Bronchial smooth muscle cell (primary cell): Measurements from ENCODE around the gene KIF3B. TPM values are rescaled to one million over a fixed set of nuclear protein-coding genes. Genes with fewer than 3 reads are reported as not detected.

Experiments used
- total RNA-seq: library from RNA; depleted of rRNA; stranded (reverse); fragments of >200 nt; gene quantifications from 2 replicates; pipeline ENCODE4 v1.2.1, GENCODE V29; 2014

The KIF3B gene
- total RNA-seq = 28.2 and 39.2 TPM in 2 replicates

GRCh38 chr20:32277361-32278198, at the start of gene KIF3B:
TSS of gene KIF3B (plus strand) at chr20:32277651. CDS start at chr20:32309778, 32,127 bp downstream.

GRCh38 chr20:32357869-32358631, 80.6 kb downstream of the KIF3B start, which contains the start of gene ASXL1:
TSS of gene ASXL1 (plus strand) at chr20:32358331. CDS start at chr20:32358776, 445 bp downstream.

Other genes with a start within 250 kb of the KIF3B start
- not detected in 2 replicates for gene HCK, start 225.4 kb upstream of the KIF3B start, total RNA-seq
- gene TM9SF4, start 167.9 kb upstream of the KIF3B start, total RNA-seq = 22.4 and 27.2 TPM in 2 replicates
- 1.1 TPM in 2 replicates for gene PLAGL2, start 69.9 kb upstream of the KIF3B start, total RNA-seq
- gene POFUT1, start 69.8 kb upstream of the KIF3B start, total RNA-seq = 23.4 and 23.6 TPM in 2 replicates
- 26.5 and 29.3 TPM in 2 replicates for gene ASXL1, start 80.7 kb downstream of the KIF3B start, total RNA-seq